ENCODE results near the gene OR14I1.

Gene OR14I1

DNA sequence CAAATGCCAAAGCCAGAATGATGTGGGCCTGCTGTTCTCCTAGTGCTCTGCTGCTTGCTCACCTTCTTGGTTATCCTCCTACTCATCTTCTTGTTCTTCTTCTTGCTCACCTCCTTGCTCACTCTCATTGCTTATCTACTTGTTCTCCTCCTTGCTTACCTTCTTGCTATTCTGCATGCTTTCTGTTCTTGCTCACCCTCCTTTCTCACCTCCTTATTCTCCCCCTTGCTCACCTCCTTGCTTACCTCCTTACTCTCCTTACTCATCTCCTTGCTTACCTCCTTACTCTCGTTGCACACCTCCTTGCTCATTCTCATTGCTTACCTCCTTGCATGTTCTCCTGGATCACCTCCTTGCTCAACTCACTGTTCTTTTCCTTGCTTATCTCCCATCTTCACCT is at the start of gene OR14I1:
Gene OR14I1 (minus strand): TSS at position 53 of the 400 bp plus-strand sequence.
- no peak for DNase-seq

DNA sequence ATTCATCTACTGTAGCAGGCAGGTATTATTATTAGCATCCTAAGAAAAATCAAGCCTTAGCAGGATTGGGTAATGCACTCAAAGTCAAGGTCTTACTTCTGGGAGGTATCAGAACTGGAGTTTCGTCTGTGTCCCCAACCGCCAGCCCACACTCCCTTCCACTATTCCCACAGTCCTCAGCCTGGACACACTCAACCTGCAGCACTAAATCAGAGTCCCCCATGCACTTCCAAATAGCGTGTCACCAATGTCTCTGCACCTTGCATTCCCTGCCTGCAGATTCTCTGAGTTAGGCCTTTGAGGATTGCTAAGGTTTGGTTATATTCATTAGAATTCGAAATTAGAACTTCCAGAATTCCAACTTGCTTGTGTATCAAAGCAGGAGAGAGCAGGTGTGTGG is 49.1 kb upstream of the OR14I1 start:
- no peak for DNase-seq

DNA sequence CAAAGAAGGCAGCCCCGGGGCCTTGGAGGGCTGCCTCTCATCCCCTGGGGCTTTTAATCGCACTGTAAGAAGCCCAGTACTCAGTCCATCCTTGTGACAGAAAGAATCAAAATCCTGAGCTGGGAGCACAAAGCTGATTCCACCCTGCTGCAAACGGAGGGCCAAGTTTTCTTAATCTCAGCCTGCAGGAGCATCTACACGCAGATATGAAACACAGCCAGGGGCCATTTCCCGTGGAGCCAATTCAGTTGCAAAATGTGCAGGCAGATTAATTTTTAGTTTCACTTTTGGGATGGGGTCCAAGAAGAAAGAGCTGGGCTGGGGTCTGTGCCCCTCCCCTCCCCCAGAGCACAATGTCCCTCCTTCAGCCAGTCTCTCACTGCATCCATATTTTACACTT is 48.6 kb upstream of the OR14I1 start:
- DNase-seq, result no peak

DNA sequence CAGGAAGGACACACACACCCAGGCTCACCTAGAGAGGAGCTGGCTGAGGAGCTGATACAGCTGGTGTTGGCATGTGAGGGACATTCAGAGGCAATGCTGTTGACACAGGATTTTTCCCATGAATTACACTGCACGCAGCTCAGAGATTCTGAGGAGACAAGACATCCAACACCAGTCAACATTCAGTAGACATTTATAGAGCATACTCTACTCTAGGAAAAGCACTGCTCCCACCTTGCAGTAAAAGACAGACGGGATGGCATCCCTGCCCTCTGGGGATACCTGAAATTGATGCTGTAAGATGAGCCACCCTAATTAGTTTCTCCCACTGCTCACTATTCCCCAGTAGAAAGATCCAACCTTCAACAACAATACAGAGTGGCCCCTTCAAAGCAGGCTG is 47.9 kb upstream of the OR14I1 start:
- no peak for DNase-seq

DNA sequence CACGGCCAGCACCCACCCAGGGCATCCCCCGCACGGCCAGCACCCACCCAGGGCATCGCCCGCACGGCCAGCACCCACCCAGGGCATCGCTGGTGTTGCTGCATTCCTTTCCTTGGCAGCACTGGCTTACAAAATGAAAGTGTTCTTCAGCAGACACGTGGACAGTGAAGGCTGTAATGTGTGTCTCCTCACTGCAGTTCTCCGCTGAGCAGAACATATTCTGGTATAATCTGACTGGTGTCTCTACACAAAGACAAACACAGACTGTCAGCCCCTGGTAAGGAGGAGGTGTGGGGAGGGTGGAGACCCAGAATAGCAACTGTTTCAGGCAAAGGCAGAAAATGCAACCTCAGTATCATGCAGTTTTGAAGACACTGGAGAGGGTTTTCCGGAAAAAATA is 45.6 kb upstream of the OR14I1 start:
- peak in 18 of 56 donors; percentile 4 to 66 (median 16) for DNase-seq

DNA sequence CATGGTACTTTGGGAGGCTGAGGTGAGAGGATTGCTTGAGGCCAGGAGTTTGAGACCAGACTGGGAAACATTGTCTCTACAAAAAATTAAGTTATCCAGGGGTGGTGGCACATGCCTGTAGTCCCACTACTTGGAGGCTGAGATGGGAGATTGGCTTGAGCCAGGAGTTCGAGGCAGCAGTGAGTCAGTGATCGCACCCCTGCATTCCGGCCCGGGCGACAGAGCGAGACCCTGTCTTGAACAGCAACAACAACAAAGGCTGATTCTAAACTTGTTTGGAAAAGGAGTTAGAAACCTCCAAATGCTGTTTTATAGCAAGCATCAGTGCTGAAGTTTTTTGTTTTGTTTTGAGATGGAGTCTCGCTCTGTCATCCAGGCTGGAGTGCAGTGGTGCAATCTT is 38.3 kb upstream of the OR14I1 start:
- DNase-seq, result no peak

DNA sequence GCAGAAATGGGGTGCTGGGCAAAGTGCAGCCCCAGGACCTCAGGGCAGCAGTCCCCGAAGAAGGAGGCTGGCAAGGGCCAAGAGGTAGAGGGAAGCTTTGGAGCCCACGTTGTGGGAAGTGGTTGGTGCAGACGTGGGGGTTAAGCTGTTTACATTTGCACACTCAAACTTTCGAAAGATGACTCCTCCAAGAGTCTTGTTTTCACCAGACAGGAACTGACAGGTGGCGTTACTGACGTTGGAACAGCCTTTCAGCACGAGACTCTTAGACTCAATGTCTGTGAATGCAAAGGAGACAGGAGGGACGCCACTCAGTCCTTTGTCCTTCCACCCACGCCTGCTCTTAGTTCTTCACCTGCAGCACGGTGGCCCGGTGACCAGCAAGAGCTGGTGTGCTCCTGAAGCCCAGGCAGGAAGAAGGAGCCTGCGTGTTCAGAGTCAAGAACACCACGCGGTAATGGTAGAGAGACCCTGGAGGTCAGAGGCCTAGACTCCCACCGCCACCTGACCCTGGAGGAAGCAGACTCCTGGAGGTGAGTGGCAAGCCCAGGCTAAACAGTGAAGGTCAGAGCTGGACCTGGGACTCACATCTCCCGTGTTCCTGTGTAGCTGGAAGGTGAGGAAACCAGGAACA is 37.1 kb upstream of the OR14I1 start:
- DNase-seq, result no peak

DNA sequence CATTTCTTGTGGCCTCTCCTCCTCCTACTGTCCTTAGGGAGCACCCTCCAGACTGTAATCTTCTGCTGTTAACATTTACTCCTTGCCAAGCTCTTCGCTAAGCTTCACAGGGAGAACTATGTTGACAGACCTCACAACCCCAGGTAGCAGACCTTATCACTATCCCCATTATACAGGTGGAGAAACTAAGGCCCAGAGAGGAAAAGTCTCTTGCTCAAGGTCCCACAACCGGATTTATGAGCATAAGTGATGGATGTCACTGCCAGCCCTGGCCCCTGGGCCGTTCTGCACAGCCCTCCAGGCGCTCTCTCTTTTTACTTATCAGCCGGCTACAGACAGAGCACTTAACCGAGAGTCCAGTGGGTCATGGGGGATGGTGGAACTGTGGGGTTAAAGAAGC is 34.9 kb upstream of the OR14I1 start:
- DNase-seq, result no peak

DNA sequence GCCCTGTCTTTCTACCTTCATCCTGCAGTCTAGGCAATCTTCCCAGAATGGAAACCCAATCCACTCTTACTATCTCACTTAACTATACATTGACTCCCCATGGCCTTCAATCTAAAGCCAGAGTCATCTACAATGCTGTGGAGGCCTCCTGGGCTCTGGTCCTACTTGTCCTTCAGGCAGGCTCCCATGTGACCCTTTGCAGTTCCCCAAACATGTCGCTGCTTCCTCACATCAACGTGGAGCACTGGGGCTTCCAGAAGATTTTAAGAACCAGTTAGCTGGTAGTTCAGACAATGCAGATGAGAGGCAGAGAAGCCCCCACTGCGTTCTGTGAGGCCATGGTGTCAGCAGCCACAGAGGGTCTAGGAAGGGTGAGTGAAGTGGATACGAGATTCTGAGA is 34.4 kb upstream of the OR14I1 start:
- no peak for DNase-seq

DNA sequence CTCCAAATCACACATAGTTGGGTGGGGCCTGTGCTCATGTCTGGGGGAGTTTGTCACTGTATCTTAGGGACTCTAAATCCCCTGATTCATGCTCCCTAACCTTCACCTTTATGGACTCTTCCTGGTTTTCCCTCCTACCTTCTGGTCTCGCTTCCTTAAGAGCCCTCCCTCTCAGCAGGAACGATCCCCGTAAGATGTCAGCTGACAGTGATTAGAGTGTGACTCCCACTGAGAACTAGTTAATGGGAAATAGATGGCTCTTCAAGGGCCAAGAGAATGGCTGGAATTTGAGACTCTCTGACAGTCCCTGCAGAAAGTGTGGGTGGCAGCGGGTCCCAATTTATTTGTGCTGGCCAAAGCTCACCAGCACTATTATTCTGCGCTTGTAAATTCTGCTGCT is 31.0 kb upstream of the OR14I1 start:
- DNase-seq, result no peak

DNA sequence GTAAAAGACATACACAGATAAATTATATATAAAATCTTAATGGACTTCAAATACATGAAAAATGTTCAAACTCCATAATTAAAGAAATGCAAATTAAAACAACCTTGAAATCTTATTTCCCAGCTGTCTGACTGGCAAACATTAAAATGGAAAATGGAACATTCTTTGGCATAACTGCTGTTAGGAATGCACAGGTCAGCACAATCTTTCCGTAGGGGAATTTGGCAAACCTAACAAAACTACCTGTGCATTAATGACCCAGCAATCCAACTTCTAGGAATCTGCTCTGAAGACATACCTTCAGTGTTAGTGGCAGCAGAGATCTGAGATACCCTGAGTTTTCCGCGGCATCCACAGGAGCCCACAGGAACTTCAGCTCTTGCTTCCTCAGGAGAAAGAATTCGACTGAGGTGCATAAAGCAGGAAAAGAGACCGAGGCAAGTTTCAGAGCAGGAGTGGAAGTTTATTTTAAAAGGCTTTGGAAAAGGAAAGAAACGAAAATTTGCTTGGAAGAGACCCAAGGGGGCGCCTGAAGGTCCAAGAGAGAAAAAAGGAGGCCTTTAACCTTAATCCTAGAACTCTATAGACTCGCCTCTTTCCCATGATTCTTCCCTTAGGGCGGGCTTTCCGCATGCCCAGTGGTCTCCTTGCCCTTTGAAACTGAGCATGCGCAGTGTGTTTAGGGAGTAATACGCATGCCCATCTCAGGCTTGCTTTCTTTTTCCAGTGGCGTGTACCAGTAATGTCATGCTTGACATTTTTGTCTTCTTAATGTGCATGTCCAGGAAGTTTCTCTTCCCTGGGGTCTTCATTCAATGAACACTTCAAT is 28.2 kb upstream of the OR14I1 start:
- DNase-seq, result no peak

DNA sequence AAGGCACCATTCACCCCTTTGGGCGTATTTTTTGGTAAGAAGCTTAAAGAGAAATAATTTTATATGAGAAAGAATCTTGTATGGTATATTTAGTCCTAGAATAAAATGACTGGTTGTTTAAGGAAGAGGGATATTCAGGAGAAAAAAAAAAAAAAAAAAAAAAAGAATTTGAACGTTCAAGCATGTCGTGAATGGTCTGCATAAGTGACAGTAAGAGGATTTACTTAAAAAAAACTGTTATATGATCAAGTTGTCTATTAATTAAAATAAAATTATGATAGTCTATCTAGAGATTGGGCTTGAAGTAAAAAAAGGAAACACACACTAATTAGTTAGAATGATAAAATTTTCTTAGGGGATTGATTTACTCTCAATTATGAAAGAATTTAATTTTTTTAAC is 11.7 kb upstream of the OR14I1 start:
- no peak for DNase-seq

DNA sequence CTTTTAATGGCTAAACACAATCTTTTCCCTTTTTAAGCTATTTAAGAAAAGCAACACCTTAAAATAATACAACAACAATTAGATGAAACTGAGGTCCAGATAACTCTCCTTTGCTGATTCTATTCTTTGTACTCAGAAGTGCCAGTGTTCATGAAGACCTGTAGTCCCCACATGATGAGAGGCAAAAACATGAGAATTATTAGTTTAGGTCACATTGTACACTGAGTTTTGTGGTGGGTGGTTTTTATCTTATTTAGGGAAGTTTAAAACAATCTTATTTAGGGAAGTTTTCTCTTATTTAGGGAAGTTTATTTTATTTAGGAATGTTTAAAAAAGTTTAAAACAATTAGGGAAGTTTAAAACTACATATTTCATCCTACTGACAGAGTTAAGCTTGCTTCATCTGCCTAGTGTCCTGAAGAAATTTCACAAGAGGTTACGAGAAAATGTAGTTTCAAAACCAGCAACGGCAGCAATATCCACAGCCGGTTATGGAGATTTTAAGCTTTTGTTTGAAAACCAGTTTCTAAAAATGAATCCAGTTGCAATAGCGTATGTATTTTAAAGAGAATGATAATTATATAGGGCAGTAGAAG is 7.8 kb upstream of the OR14I1 start:
- DNase-seq, result no peak

DNA sequence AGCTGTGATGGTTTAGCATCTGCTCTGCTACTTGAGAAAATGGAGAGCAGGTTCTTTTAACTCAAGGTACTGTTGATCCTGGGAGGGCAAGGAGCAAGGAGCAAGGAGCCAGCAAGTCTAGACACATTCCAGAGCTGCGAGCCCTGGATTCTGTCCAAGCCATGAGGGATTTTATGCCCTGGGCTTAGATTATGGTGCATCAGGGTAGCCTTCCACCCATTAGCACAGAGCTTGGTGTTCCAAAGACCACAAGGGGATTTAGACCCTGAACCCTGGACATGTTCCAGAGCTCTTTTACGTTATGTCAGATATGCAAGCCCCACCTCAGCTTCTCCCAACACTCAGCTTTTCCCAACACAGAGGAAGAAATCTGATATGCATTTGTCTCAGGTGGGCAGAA is 2.0 kb upstream of the OR14I1 start:
- no peak for DNase-seq

DNA sequence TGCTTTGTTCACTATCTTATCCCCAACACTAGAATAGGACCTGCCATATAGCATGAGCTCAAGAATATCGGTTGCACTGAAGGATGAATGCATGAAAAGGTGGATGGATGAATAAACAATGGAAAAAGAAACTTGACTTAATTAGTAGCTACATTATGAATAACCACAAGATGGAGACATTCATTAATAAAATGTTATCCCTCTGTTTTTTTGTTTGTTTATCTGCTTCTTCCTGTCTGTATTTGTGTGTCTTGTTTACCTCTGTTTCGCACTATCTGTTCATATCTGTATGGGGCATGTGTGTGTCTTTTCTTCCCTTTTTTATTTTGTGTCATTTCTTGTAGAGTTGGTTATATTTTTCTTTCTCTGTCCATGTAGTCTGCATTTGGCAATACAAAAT is 1.1 kb upstream of the OR14I1 start:
- DNase-seq, result no peak

DNA sequence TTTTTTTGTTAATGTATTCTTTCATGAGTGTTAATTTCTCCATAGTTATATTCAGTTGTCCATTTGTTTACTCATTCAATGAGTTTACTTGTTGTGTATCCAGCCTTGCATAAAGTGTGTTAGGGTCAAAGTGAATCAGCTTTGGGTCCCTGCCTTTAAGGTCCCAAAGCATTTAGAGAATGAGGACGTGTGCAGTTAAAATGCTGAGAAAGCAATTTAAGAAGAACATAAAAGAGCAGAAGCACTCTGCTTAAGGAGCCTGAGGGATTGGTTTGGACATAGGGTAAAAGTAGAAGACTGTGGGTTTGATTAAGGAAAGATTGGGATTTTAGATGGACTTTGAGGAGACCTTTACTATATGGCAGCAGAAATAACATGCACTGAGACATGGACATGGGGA is 3.5 kb downstream of the OR14I1 start:
- DNase-seq, result no peak

DNA sequence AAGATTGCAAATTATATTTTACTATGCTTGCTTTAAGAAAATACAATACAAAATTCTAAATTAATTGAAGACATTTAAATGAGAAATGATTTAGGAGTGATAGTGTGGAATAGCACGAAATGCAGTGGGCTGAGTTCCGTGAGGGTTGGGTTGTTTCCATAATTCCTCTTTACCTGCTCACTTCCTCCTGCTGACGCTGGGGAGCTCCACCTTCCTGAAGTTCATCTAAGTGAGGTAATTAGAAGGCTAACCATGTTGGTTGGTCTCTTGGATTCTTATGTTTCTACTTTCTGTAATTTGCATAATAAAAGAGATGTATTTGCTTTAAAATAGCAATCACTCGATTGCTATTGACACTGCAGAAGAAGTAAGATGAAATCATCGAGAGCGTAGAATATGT is 4.7 kb downstream of the OR14I1 start:
- no peak for DNase-seq

DNA sequence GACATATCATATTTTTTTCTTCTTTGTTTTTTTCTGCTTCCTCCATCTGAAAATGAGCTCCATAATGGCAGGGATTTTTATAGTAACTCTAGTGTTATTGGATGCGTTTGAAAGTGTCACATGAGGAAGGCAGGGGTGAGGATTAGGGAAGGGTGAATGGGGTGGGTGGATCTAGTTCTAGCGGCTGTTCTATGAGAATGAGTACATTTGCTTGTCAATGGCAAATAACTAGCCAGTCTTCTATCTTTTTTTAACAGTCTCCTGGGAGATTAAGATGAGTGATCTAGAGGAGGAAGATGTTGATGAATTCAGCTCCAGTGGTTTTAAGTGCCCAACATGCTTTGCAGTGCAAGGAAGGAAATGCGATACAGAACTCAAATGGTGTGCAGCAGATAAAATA is 5.8 kb downstream of the OR14I1 start:
- DNase-seq, result no peak

DNA sequence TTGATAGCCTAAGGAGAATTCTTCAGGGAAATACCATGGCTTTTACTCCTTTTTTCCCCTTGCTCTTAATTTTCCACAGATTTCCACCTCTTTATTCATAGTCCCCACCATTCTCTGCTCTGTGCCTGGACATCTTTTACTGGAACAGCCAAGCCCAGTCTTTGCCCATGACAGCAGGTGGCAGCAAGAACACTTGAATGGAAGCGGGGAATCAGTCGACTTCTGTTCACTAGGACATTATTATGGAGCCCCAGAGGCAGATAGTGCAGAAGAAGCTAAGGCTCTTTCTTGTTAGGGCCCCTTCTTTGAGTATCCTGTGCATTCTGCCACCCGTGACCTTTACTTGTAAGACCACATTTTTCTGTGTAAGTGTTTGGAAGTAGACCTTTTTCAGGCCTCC is 6.3 kb downstream of the OR14I1 start:
- DNase-seq, result peak in 3 of 56 donors; percentile 3 to 8 (median 5)

DNA sequence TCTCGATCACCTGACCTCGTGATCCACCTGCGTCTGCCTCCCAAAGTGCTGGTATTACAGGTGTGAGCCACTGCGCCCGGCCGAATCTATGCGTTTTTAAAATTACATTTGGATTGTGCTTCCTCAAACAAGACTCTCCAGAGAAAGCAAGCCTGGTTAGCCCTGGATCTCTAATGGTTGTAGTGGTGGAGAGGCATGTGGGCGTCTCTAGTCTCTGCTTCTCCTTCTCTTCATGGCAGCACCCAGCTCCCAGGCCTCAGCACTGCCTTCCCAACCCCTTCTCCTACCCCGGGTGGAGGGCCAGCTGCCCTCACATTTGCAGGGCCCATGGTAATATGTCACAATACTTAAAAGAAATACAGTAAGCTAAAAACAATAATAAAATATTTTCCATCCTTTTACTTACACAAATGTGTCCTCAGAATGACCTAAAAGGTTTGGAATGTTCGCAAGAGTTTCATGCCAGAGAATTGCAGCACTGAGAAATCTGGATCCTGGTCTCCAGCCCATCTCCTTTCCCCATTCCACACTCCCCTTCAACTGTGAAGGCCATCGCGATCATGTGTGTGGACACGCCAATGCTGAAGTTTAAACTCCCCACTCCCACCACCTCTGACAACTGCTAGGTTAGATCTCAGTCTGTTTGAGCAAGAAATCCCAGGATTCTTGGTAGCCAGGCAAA is 7.0 kb downstream of the OR14I1 start:
- DNase-seq, result no peak

DNA sequence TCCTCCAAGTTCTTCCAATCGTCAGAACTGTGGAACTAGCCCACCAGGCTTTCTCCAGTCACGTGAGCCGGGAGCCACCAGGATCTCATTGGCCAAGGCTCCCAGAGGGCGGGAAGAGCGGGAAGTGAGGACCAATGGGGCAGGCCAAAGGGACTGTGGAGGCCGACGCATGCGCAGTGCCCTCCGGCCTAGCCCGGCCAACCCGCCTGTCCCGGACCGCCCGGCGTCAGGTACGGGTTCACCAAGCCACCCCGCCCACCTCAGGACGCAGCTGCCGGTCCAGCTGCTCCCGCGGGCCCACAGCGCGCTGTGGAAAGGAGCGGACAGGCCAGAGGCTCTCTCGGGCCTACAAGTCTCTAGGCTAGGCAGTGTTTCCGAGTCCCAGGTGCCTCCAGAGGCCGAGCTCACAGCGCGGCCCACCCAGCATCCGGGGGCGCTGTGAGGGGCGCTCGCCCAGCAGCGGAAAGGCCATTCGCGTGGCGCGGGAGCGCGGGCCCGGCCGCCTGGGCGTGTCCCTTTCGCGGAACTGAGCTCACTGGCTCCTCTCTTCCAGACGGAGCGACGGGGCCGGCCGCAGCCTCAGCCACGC is 10.9 kb downstream of the OR14I1 start:
- no peak for DNase-seq

All from amygdala (tissue), 56 donors.